ENCODE data around the gene ITK.

Gene ITK

GRCh38 chr5:157214415-157214814 lies 33.8 kb downstream of the ITK start:
- no peaks in the 10 kb centered on the region for H3K36me3 ChIP-seq
- H3K4me1 ChIP-seq (ENCODE audit: control insufficient read depth in 1 of 2, insufficient read depth in 1 of 2, low read depth in 1 of 2, low read length in 1 of 2), result peaks cover 0 to 22% of the 10 kb centered on the region in 2 experiments
- H3K27me3 ChIP-seq, result no peaks in the 10 kb centered on the region
- no peaks in the 10 kb centered on the region for H3K9me3 ChIP-seq
- H3K4me3 ChIP-seq (ENCODE audit: low read depth in 1 of 2, low read length in 1 of 2), result no peak overlapping the region
- H3K27ac ChIP-seq, result no peak overlapping the region
- TF ChIP-seq, protein P1, sequence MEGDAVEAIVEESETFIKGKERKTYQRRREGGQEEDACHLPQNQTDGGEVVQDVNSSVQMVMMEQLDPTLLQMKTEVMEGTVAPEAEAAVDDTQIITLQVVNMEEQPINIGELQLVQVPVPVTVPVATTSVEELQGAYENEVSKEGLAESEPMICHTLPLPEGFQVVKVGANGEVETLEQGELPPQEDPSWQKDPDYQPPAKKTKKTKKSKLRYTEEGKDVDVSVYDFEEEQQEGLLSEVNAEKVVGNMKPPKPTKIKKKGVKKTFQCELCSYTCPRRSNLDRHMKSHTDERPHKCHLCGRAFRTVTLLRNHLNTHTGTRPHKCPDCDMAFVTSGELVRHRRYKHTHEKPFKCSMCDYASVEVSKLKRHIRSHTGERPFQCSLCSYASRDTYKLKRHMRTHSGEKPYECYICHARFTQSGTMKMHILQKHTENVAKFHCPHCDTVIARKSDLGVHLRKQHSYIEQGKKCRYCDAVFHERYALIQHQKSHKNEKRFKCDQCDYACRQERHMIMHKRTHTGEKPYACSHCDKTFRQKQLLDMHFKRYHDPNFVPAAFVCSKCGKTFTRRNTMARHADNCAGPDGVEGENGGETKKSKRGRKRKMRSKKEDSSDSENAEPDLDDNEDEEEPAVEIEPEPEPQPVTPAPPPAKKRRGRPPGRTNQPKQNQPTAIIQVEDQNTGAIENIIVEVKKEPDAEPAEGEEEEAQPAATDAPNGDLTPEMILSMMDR (IDR thresholded peaks at IDR 0.05), result no peak

GRCh38 chr5:157214861-157215513 lies 34.3 kb downstream of the ITK start:
- H3K9me3 ChIP-seq, result no peaks in the 10 kb centered on the region
- H3K4me1 ChIP-seq (ENCODE audit: control insufficient read depth in 1 of 2, insufficient read depth in 1 of 2, low read depth in 1 of 2, low read length in 1 of 2), result peaks cover 0 to 22% of the 10 kb centered on the region in 2 experiments
- H3K27me3 ChIP-seq, result no peaks in the 10 kb centered on the region
- H3K4me3 ChIP-seq (ENCODE audit: low read depth in 1 of 2, low read length in 1 of 2), result no peak overlapping the region
- H3K36me3 ChIP-seq, result no peaks in the 10 kb centered on the region
- TF ChIP-seq, protein P1 (IDR thresholded peaks at IDR 0.05), result no peak
- no peak overlapping the region for H3K27ac ChIP-seq

GRCh38 chr5:157215514-157216167 lies 35.0 kb downstream of the ITK start:
- TF ChIP-seq, protein P1 (IDR thresholded peaks at IDR 0.05), result no peak
- peaks cover 0 to 20% of the 10 kb centered on the region in 2 experiments for H3K4me1 ChIP-seq (ENCODE audit: control insufficient read depth in 1 of 2, insufficient read depth in 1 of 2, low read depth in 1 of 2, low read length in 1 of 2)
- H3K27me3 ChIP-seq, result no peaks in the 10 kb centered on the region
- H3K4me3 ChIP-seq (ENCODE audit: low read depth in 1 of 2, low read length in 1 of 2), result no peak overlapping the region
- no peaks in the 10 kb centered on the region for H3K9me3 ChIP-seq
- no peak overlapping the region for H3K27ac ChIP-seq
- H3K36me3 ChIP-seq, result no peaks in the 10 kb centered on the region

- Histone ChIP-seq H3K27me3 (no peaks in the 10 kb centered on the region), H3K9me3 (no peaks in the 10 kb centered on the region), H3K4me1 (ENCODE audit: control insufficient read depth in 1 of 2, insufficient read depth in 1 of 2, low read depth in 1 of 2, low read length in 1 of 2) (peaks cover 0 to 12% of the 10 kb centered on the region in 2 experiments), H3K36me3 (no peaks in the 10 kb centered on the region), H3K27ac (no peak overlapping the region), H3K4me3 (ENCODE audit: low read depth in 1 of 2, low read length in 1 of 2) (no peak overlapping the region)
- TF ChIP-seq, protein P1 (IDR thresholded peaks at IDR 0.05), result no peak
Measured at GRCh38 chr5:157216391-157217142, 35.9 kb downstream of the ITK start.

DNA sequence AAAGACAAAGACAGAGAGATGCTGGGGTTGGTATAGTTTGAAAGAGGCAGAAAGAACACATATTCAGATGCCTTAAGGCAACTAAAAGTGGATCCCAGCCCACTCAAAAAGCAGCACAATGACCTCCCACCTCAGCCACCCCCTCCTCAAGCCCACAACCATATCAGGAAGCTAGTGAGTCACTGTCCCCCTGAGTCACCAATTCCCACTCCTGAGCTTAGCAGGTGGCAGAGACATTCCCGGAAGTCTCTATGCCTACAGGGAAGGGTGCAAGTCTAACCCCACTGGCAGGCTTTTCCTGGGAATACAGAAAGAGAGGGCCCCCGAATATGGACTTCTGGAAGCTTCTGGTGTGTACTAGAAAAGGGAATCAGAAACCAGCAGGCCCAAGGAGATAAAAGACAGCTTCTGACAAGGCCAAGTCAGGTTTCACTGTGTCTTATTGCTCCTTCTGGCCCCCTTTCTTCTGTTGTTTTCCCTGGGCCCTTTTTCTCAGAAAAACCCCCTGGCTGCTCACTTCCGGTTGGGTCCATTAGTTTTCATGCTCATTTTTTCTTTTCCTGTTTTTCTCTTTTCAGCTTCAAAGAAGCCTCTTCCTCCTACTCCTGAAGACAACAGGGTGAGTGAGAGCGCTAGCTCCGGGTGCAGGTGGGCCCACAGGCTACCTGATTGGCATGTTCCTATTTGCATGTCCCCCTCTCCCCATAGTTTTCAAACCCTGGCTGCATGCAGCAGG lies 36.8 kb downstream of the ITK start:
- TF ChIP-seq, protein P1 (IDR thresholded peaks at IDR 0.05), result no peak
- H3K27ac ChIP-seq, result no peak overlapping the region
- H3K36me3 ChIP-seq, result no peaks in the 10 kb centered on the region
- no peaks in the 10 kb centered on the region for H3K27me3 ChIP-seq
- H3K4me3 ChIP-seq (ENCODE audit: low read depth in 1 of 2, low read length in 1 of 2), result no peak overlapping the region
- H3K9me3 ChIP-seq, result no peaks in the 10 kb centered on the region
- peaks cover 0 to 4% of the 10 kb centered on the region in 2 experiments for H3K4me1 ChIP-seq (ENCODE audit: control insufficient read depth in 1 of 2, insufficient read depth in 1 of 2, low read depth in 1 of 2, low read length in 1 of 2)
